Measurements from ENCODE around the gene PHLDB1. TPM values are rescaled to one million over a fixed set of nuclear protein-coding genes. Genes with fewer than 3 reads are reported as not detected.
"Not testable (repeated sequence)": the region's sequence is repeated elsewhere in the genome, so short reads cannot be mapped to it uniquely, and the experiment has no call there.

PHLDB1 gene
- total RNA-seq, 4 donors from 2014 or later, result 6.7 to 29.8 (median 21.2) TPM

- 88% methylated on average over 1 of the region's 1 CpG; no CpG with 5 or more reads in 1 of the 2 donors for WGBS, 2 donors
- H3K36me3 ChIP-seq, result peaks cover 19 to 100% (median 60%) of the 10 kb centered on the region in 3 donors
Measured at GRCh38 chr11:118587952-118588351, 19.5 kb upstream of the PHLDB1 start.

GRCh38 chr11:118592616-118593367 lies 14.6 kb upstream of the PHLDB1 start:
- peak overlapping the region in 3 of 4 donors; percentile 30 to 43 (median 40) for H3K27ac ChIP-seq
- H3K27me3 ChIP-seq, result no peaks in the 10 kb centered on the region
- 65 to 79% methylated on average over 2 of the region's 2 CpGs for WGBS, 2 donors
- DNase-seq, result no peak
- peaks cover 0 to 14% (median 0%) of the 10 kb centered on the region in 3 donors for H3K4me1 ChIP-seq
- peaks cover 25 to 100% (median 50%) of the 10 kb centered on the region in 3 donors for H3K36me3 ChIP-seq
- H3K4me3 ChIP-seq, result no peak overlapping the region
- no peaks in the 10 kb centered on the region for H3K9me3 ChIP-seq
- TF ChIP-seq POLR2A (IDR thresholded peaks at IDR 0.05) (no peak), CTCF (IDR thresholded peaks at IDR 0.05) (no peak)
- intact Hi-C loops (cut with DNase I), result loop anchor here (10.0 kb wide), 1 partner anchor 62 kb away; no protein-coding TSS in a partner anchor

More at GRCh38 chr11:118587952-118588351, 19.5 kb upstream of the PHLDB1 start:
- H3K27me3 ChIP-seq, result no peaks in the 10 kb centered on the region
- intact Hi-C loops (cut with DNase I), result no loop called here
- TF ChIP-seq CTCF (IDR thresholded peaks at IDR 0.05) (no peak), POLR2A (IDR thresholded peaks at IDR 0.05) (no peak)
- no peak for DNase-seq
- no peaks in the 10 kb centered on the region for H3K4me1 ChIP-seq
- no peaks in the 10 kb centered on the region for H3K9me3 ChIP-seq
- no peak overlapping the region for H3K27ac ChIP-seq
- H3K4me3 ChIP-seq, result no peak overlapping the region

GRCh38 chr11:118594984-118595383 lies 12.4 kb upstream of the PHLDB1 start:
- 39 to 42% methylated on average over 5 of the region's 5 CpGs for WGBS, 2 donors
- intact Hi-C loops (cut with DNase I), result loop anchor here (10.0 kb wide), 1 partner anchor 60 kb away; no protein-coding TSS in a partner anchor

GRCh38 chr11:118596224-118597146 lies 10.9 kb upstream of the PHLDB1 start:
- intact Hi-C loops (cut with DNase I), result loop anchor here (10.0 kb wide), 1 partner anchor 58 kb away; no protein-coding TSS in a partner anchor
- H3K4me3 ChIP-seq, result no peak overlapping the region
- TF ChIP-seq POLR2A (IDR thresholded peaks at IDR 0.05), result no peak
- TF ChIP-seq CTCF (IDR thresholded peaks at IDR 0.05), result no peak
- no peak overlapping the region for H3K27ac ChIP-seq
- DNase-seq, result no peak
- 80 to 85% methylated on average over 7 to 16 of the region's 16 CpGs for WGBS, 2 donors
- H3K9me3 ChIP-seq, result no peaks in the 10 kb centered on the region
- H3K27me3 ChIP-seq, result no peaks in the 10 kb centered on the region
- peaks cover 28 to 100% (median 37%) of the 10 kb centered on the region in 3 donors for H3K36me3 ChIP-seq
- peaks cover 0 to 14% (median 0%) of the 10 kb centered on the region in 3 donors for H3K4me1 ChIP-seq

More at GRCh38 chr11:118594984-118595383, 12.4 kb upstream of the PHLDB1 start:
- not testable (repeated sequence) for H3K27me3 ChIP-seq, DNase-seq, H3K4me3 ChIP-seq, H3K9me3 ChIP-seq
- peak in 4 of 6 experiments; percentile 32 to 58 (median 37) for TF ChIP-seq CTCF (IDR thresholded peaks at IDR 0.05)
- peaks cover 25 to 100% (median 45%) of the 10 kb centered on the region in 3 donors for H3K36me3 ChIP-seq
- peaks cover 0 to 14% (median 0%) of the 10 kb centered on the region in 3 donors for H3K4me1 ChIP-seq
- peak overlapping the region in 1 of 4 donors; percentile 33 for H3K27ac ChIP-seq

Data from esophagus squamous epithelium (tissue), 5 donors.